ENCODE data around the gene CFH. TPM values are rescaled to one million over a fixed set of nuclear protein-coding genes. Genes with fewer than 3 reads are reported as not detected.
"Not testable (repeated sequence)": the region's sequence is repeated elsewhere in the genome, so short reads cannot be mapped to it uniquely, and the experiment has no call there.

Gene CFH
- total RNA-seq, 3 donors from 2014 or later, result 0.35 to 0.76 (median 0.63) TPM

GRCh38 chr1:196685506-196685905, 33.7 kb downstream of the CFH start:
- H3K4me3 Mint-ChIP-seq, result no peak overlapping the region
- H3K36me3 Mint-ChIP-seq (ENCODE audit: insufficient read depth), result no peaks in the 10 kb centered on the region
- H3K9me3 Mint-ChIP-seq, result no peaks in the 10 kb centered on the region
- DNase-seq (no peak), ATAC-seq (no peak)
- H3K4me1 Mint-ChIP-seq (ENCODE audit: low read depth), result no peaks in the 10 kb centered on the region
- H3K27me3 Mint-ChIP-seq (ENCODE audit: low read depth), result no peaks in the 10 kb centered on the region

DNA sequence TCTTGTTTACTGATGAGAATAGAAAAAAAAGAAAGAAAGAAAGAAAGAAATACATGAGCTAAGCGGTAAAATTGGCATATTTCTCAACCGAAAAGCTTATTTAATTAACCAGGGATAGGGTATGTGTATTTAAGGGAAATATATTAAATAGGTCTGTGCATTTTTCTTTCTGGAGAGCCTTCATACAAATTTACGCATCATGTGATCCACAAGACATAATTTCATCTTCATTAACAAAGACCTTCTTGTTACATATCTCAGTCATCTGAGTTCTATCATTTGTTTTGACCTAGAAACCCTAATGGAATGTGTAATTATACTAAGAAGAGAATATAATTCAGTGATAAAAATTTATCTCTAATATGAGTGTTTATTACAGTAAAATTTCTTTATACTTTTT, 37.2 kb downstream of the CFH start:
- Mint-ChIP-seq H3K9me3 (no peaks in the 10 kb centered on the region), H3K4me3 (no peak overlapping the region), H3K27me3 (ENCODE audit: low read depth) (no peaks in the 10 kb centered on the region), H3K4me1 (ENCODE audit: low read depth) (no peaks in the 10 kb centered on the region), H3K36me3 (ENCODE audit: insufficient read depth) (no peaks in the 10 kb centered on the region)
- ATAC-seq, result no peak
- DNase-seq, result no peak

DNA sequence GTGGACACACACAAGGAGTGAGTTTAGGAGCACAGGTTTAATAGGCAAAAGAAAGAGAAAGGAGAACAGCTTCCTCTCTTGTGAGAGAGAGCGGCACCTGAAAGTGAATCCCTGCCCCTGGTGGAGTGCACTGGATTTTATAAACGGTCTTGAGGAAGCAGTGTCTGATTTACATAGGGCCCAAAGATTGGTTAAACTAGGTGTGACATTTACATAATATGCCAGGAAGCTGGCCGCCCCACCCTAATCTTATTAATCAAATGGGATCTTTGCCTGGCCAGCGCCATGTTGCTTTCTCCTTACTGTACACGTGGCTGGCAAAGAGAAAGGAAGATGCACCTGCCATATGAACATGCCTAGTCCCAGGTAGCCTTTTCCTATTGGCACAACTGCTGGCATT, 38.7 kb downstream of the CFH start:
- Mint-ChIP-seq H3K4me1 (ENCODE audit: low read depth) (no peaks in the 10 kb centered on the region), H3K9me3 (no peaks in the 10 kb centered on the region)
- no peak for DNase-seq

GRCh38 chr1:196698993-196699392, 47.1 kb downstream of the CFH start:
- no peak for DNase-seq
- H3K4me3 Mint-ChIP-seq, result no peak overlapping the region
- no peaks in the 10 kb centered on the region for H3K27me3 Mint-ChIP-seq (ENCODE audit: low read depth)
- H3K4me1 Mint-ChIP-seq (ENCODE audit: low read depth), result no peaks in the 10 kb centered on the region
- H3K9me3 Mint-ChIP-seq, result peaks cover 3% of the 10 kb centered on the region
- H3K36me3 Mint-ChIP-seq (ENCODE audit: insufficient read depth), result no peaks in the 10 kb centered on the region
- no peak for ATAC-seq

More for the DNA sequence above, 38.7 kb downstream of the CFH start:
- no peak for ATAC-seq
- H3K27me3 Mint-ChIP-seq (ENCODE audit: low read depth), result no peaks in the 10 kb centered on the region
- H3K36me3 Mint-ChIP-seq (ENCODE audit: insufficient read depth), result no peaks in the 10 kb centered on the region
- H3K4me3 Mint-ChIP-seq, result no peak overlapping the region

DNA sequence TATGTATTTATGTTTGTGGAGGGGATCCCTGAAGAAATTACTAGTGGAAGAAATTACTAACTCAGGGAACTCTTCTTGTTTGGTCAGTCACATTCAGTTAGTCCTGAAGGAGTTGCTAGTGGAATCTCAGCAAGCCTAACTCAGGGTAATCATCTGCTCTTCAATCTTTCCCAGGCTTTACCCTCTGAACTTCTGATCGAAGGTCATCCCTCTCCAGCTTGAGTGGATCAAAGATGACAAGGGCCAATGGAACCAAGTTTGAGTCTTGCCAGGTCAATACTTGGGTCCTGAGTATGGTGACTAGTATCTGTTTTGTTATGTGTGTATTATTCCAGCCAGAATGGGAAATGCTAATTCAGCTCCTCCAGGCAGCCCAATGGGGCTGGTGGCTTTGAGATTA, 49.3 kb downstream of the CFH start:
- Mint-ChIP-seq H3K27me3 (ENCODE audit: low read depth) (no peaks in the 10 kb centered on the region), H3K4me3 (no peak overlapping the region), H3K36me3 (ENCODE audit: insufficient read depth) (no peaks in the 10 kb centered on the region), H3K4me1 (ENCODE audit: low read depth) (no peaks in the 10 kb centered on the region), H3K9me3 (peaks cover 3% of the 10 kb centered on the region)
- DNase-seq, result no peak
- ATAC-seq, result no peak

GRCh38 chr1:196709892-196710291, 58.0 kb downstream of the CFH start:
- not testable (repeated sequence) for H3K9me3 Mint-ChIP-seq

DNA sequence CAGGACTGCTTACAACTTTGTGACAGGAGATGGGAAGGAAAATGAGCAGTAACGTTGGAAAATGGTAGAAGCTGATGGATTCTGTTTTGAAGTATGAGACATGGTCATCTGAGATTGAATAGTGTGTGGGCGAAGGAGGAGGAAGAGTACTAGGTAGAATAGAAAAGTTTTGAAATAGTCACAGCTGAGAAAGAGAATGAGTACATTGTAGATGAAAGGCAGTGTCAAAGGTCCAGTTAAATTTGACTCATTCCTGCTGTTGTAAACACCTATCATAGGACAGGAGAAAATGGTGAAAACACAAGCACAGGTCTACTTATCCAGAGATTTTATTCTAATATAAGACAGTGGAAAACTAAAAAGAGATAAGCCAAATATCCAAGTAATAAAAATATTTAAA, 66.0 kb downstream of the CFH start:
- Mint-ChIP-seq H3K36me3 (ENCODE audit: insufficient read depth) (no peaks in the 10 kb centered on the region), H3K9me3 (no peaks in the 10 kb centered on the region), H3K4me3 (no peak overlapping the region), H3K27me3 (ENCODE audit: low read depth) (peaks cover 2% of the 10 kb centered on the region), H3K4me1 (ENCODE audit: low read depth) (no peaks in the 10 kb centered on the region)
- DNase-seq (no peak), ATAC-seq (no peak)

More at GRCh38 chr1:196709892-196710291, 58.0 kb downstream of the CFH start:
- not testable (repeated sequence) for DNase-seq; H3K4me1 Mint-ChIP-seq (ENCODE audit: low read depth); H3K36me3 Mint-ChIP-seq (ENCODE audit: insufficient read depth); H3K4me3 Mint-ChIP-seq; H3K27me3 Mint-ChIP-seq (ENCODE audit: low read depth); ATAC-seq

DNA sequence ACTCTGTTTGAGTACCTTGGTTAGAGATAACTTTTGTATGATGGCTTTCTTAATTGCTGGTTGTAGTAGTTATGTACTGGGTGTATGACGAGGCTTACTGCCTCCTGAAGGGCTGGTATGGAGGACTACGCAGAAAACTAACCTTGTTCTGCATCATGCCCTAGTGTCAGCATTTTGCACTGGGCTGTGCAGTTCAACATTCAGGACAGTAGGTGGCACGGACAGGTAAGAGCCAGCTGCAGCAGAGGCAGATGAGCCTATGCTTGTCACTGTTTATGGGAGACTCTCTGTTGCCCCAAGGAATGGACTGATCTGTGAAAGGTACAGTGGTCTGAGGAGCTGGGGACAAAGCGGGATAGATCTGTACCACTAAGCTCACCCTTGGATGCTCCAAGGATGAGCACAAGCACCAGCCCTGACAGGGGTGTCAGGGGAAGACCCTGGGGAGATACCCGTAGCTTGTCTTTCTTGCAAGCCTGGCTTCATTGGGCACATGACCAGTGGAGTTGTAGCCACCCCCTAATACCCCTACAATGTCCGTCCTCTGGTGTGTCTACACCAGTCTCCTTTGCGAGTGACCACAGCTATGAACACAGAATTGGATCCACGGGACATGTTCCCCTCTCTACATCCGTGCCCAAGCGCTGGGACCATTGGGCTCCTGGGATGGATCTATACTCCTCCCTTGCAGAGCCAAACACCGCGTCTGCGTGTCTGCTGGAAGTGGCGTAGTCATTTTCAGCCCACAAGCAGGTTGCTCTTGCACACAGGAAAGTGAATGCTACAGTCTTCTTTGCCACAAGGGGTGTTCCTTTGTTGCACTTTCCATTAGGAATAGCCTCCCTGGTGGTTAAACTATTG, 71.7 kb downstream of the CFH start:
- Mint-ChIP-seq H3K36me3 (ENCODE audit: insufficient read depth) (no peaks in the 10 kb centered on the region), H3K27me3 (ENCODE audit: low read depth) (peaks cover 2% of the 10 kb centered on the region), H3K4me1 (ENCODE audit: low read depth) (no peaks in the 10 kb centered on the region), H3K4me3 (no peak overlapping the region), H3K9me3 (no peaks in the 10 kb centered on the region)
- peak; percentile 9 for DNase-seq
- ATAC-seq, result peak in 1 of 2 donors; percentile 62

DNA sequence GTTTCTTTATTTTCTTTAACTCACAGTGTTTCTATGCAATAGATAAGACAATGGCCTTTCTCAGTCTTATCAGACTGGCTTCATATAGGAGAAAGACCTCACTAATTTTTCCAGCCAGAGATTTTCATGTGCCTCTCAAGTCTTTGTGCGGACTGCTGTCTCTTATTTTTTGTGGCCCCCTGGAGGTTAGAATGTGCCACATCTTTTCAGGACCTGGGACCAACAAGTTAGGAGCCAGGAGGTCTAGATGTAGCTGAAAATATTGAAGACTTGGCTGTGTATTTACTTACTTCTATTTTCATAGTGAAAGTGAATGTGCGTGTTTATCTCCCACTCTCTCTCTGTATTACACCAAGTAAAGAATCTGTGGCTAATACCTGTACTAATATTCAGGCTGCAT, 80.7 kb downstream of the CFH start:
- ATAC-seq (no peak), DNase-seq (no peak)
- no peaks in the 10 kb centered on the region for H3K4me1 Mint-ChIP-seq (ENCODE audit: low read depth)
- no peak overlapping the region for H3K4me3 Mint-ChIP-seq
- no peaks in the 10 kb centered on the region for H3K27me3 Mint-ChIP-seq (ENCODE audit: low read depth)
- no peaks in the 10 kb centered on the region for H3K36me3 Mint-ChIP-seq (ENCODE audit: insufficient read depth)
- peaks cover 13% of the 10 kb centered on the region for H3K9me3 Mint-ChIP-seq

- Mint-ChIP-seq H3K27me3 (ENCODE audit: low read depth) (no peaks in the 10 kb centered on the region), H3K4me3 (no peak overlapping the region), H3K9me3 (peaks cover 20% of the 10 kb centered on the region), H3K36me3 (ENCODE audit: insufficient read depth) (no peaks in the 10 kb centered on the region), H3K4me1 (ENCODE audit: low read depth) (no peaks in the 10 kb centered on the region)
- ATAC-seq, result no peak
- no peak for DNase-seq
Observed at GRCh38 chr1:196733091-196733970, 81.5 kb downstream of the CFH start.

DNA sequence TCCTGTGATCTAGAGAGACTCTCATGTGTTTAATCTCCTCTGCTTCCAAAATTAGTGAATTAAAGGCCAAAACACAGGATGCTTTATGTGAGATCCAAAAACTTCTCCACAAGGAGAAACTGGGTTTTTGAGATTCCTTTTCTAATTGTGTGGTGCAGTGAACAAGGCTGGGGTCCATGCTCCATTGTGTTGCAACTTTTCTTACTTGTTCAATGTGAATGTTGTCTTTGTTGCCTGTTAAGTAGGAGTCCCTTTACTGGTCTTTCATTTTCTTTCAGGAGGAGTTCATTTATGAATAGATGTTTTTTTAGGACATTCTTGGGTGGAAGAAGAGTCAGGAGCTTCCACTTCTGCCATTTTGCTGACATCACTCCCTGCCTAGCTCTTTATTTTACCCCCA, 82.2 kb downstream of the CFH start:
- H3K4me3 Mint-ChIP-seq, result no peak overlapping the region
- DNase-seq, result no peak
- peaks cover 21% of the 10 kb centered on the region for H3K9me3 Mint-ChIP-seq
- H3K4me1 Mint-ChIP-seq (ENCODE audit: low read depth), result no peaks in the 10 kb centered on the region
- H3K27me3 Mint-ChIP-seq (ENCODE audit: low read depth), result no peaks in the 10 kb centered on the region
- no peak for ATAC-seq
- H3K36me3 Mint-ChIP-seq (ENCODE audit: insufficient read depth), result no peaks in the 10 kb centered on the region

- H3K4me3 Mint-ChIP-seq, result no peak overlapping the region
- peaks cover 3% of the 10 kb centered on the region for H3K36me3 Mint-ChIP-seq (ENCODE audit: insufficient read depth)
- peaks cover 26% of the 10 kb centered on the region for H3K9me3 Mint-ChIP-seq
- H3K27me3 Mint-ChIP-seq (ENCODE audit: low read depth), result no peaks in the 10 kb centered on the region
- ATAC-seq, result no peak
- no peaks in the 10 kb centered on the region for H3K4me1 Mint-ChIP-seq (ENCODE audit: low read depth)
- DNase-seq, result no peak
Observed at GRCh38 chr1:196734460-196734859, 82.6 kb downstream of the CFH start.

- no peak for DNase-seq
- Mint-ChIP-seq H3K4me1 (ENCODE audit: low read depth) (no peaks in the 10 kb centered on the region), H3K27me3 (ENCODE audit: low read depth) (no peaks in the 10 kb centered on the region), H3K4me3 (no peak overlapping the region), H3K9me3 (peaks cover 17% of the 10 kb centered on the region), H3K36me3 (ENCODE audit: insufficient read depth) (peaks cover 7% of the 10 kb centered on the region)
- no peak for ATAC-seq
Observed at GRCh38 chr1:196738730-196739129, 86.9 kb downstream of the CFH start.

- not testable (repeated sequence) for H3K9me3 Mint-ChIP-seq; H3K4me1 Mint-ChIP-seq (ENCODE audit: low read depth); H3K27me3 Mint-ChIP-seq (ENCODE audit: low read depth); H3K36me3 Mint-ChIP-seq (ENCODE audit: insufficient read depth); DNase-seq; H3K4me3 Mint-ChIP-seq; ATAC-seq
Observed at GRCh38 chr1:196743244-196743643, 91.4 kb downstream of the CFH start.

All from activated T-cell treated with anti-CD3 and anti-CD28 coated beads, Interleukin-2, amount 50 U/mL, for 4 hours (primary cell).